Measurements from ENCODE around the gene ACSS1.

DNA sequence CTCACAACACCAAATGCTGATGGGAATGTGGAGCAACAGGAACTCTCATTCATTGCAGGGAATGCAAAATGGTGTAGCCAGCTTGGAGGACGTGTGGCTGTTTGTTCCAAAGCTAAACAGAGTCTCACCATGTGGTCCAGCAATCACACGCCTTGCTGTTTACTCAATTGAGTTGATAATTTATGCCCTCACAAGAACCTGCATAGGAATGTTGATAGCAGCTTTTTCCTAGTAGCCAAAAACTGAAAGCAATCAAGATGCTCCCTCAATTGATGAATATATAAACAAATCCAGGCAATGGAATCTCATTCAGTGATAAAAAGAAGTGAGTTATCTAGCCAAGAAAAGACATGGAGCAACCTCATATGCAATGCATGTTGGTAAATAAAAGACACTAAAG lies 39.6 kb upstream of the ACSS1 start:
- TF ChIP-seq, protein P1, sequence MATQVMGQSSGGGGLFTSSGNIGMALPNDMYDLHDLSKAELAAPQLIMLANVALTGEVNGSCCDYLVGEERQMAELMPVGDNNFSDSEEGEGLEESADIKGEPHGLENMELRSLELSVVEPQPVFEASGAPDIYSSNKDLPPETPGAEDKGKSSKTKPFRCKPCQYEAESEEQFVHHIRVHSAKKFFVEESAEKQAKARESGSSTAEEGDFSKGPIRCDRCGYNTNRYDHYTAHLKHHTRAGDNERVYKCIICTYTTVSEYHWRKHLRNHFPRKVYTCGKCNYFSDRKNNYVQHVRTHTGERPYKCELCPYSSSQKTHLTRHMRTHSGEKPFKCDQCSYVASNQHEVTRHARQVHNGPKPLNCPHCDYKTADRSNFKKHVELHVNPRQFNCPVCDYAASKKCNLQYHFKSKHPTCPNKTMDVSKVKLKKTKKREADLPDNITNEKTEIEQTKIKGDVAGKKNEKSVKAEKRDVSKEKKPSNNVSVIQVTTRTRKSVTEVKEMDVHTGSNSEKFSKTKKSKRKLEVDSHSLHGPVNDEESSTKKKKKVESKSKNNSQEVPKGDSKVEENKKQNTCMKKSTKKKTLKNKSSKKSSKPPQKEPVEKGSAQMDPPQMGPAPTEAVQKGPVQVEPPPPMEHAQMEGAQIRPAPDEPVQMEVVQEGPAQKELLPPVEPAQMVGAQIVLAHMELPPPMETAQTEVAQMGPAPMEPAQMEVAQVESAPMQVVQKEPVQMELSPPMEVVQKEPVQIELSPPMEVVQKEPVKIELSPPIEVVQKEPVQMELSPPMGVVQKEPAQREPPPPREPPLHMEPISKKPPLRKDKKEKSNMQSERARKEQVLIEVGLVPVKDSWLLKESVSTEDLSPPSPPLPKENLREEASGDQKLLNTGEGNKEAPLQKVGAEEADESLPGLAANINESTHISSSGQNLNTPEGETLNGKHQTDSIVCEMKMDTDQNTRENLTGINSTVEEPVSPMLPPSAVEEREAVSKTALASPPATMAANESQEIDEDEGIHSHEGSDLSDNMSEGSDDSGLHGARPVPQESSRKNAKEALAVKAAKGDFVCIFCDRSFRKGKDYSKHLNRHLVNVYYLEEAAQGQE (IDR thresholded peaks at IDR 0.05; ENCODE audit: insufficient read depth in 1 of 2, low read depth in 2 of 2, low read length in 2 of 2), result no peak
- TF ChIP-seq POLR2AphosphoS5 (IDR thresholded peaks at IDR 0.05; ENCODE audit: low read depth, low read length) (no peak), FOXP2 (optimal IDR thresholded peaks at IDR 0.05; ENCODE audit: borderline replicate concordance, extremely low read depth, extremely low read length, insufficient read depth) (no peak), TAF1 (IDR thresholded peaks at IDR 0.05; ENCODE audit: borderline replicate concordance, insufficient read depth, low read length) (no peak), SIN3A (IDR thresholded peaks at IDR 0.05; ENCODE audit: borderline replicate concordance, insufficient read depth, low read length) (no peak)

Measured in PFSK-1 (cell line).